ENCODE measurements around the gene IRF1.

IRF1 gene

DNA sequence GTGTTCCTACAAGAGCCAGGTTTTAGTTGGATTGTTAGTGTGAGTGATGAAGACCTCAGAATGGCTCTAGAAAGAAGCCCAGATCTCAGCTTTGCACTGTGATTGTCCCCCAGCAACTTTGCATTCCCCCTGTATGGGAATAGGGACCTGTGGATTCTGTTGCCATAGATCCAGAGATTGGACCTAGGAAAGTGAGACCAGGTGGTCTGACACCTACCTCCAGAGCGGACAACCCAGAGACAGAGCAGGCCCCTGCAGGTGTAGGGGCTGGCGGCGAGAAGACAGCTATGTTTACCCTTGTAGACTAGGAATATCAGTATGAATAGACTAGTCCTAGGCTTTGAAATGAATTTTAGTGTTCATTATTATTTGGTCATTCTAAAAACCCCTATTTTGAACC, 53.6 kb downstream of the IRF1 start:
- no peak for DNase-seq

GRCh38 chr5:132435886-132436285, 54.7 kb downstream of the IRF1 start:
- DNase-seq: no peak

- DNase-seq: no peak
Measured at GRCh38 chr5:132435447-132435846, 55.1 kb downstream of the IRF1 start.

DNA sequence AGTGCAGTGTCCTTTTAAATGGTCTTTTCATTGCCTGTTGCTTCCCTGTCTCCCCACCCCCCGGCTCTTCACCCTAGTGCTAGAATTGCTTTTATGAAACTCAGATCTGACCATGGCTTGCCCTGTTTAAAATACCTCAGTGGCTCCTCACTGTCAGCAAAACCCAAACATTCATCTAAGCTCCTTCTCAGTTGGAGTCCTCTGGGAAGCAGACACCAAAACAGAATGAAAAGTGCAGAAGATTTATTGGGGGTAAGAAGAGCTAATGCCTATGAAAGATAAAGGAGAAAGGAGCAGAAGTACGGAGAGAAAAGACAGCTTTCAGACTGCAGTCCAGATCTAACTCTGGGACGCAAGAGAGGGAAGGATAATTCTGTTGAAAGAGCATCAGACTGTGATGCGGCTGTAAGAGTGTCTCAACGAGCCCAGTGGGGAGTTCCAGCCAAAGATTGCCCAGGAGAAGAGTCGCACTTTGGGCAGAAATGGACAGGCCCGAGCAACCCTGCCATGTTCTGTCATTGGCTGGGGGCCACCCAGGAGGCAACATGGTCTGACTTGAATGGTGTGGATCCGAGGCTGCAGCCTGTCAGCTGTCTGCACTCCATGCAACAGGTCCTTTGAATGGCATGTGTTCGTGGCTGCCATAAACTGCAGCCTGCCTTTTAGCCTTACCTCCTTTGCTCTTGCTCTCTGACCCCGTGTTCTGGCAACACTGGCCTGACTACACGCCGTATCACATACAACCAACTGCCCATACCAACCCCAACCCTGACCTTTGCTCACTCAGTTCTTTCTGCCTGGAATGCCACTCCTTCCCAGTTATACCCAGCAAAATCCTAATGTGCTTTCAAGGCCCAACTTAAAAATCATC, 55.9 kb downstream of the IRF1 start:
- no peak for DNase-seq

DNA sequence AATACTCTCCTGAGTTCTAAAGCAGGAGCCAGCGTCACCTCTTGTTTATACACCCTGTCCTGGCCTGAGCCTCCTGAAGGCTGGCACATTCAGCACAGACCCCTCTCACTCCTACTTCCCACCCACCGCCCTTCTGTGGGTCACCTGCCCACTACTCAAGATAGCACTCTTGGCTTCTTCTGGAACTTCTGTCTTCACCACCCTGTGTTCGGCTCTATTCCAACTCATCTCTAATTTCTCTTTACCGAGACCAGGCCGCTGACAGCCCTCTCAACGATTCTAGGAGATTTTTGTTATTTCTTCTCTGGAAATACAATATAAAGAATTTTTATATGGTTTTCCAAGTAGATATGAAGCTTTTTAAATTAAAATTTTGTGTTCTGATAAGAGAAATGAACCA, 57.4 kb downstream of the IRF1 start:
- no peak for DNase-seq

DNA sequence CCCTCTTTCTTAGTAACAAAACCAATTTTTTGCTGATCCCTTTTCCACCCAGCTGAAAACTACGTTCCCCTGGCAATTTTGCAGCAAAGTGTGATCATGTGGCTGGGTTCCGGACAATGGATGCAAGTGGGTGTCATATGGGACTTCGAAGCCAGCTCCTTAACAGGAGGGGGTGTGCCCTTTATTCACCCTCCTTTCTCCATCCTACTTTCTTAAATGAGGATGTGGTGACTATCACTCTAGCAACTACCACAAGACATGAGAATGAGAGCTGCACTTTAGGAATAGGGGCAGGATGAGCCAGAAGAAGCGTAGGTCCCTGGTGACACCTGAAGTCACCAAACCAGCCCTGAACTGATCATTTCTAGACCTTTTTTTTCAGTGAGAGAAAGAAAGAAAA, 58.9 kb downstream of the IRF1 start:
- no peak for DNase-seq

Measured in activated CD4-positive, alpha-beta T cell treated with anti-CD3 and anti-CD28 coated beads, Interleukin-10, Interleukin-2, amounts not matched to agents 100 ng/mL and 50 ng/mL, durations not matched to agents 16 hours and 8 hours (primary cell).